NB4 (cell line): ENCODE results near the gene INTS3.

Source experiments
- MYC ChIP-seq: IDR thresholded peaks from 2 replicates; pipeline ENCODE4 v1.6.1; 2011; ENCODE audit warnings: low read depth, low read length
- POLR2A ChIP-seq: IDR thresholded peaks from 2 replicates; pipeline ENCODE4 v1.6.1; 2011; ENCODE audit warnings: mild to moderate bottlenecking; ENCODE audit not compliant: insufficient read length; ENCODE audit errors: extremely low read depth
- TF ChIP-seq, protein P1 (sequence below): IDR thresholded peaks from one replicate; pipeline ENCODE4 v1.5.1; 2012; ENCODE audit warnings: low read depth, low read length
- TF ChIP-seq, protein P2 (sequence below): IDR thresholded peaks from 2 replicates; pipeline ENCODE4 v1.6.1; 2011; ENCODE audit warnings: low read depth, low read length

DNA sequence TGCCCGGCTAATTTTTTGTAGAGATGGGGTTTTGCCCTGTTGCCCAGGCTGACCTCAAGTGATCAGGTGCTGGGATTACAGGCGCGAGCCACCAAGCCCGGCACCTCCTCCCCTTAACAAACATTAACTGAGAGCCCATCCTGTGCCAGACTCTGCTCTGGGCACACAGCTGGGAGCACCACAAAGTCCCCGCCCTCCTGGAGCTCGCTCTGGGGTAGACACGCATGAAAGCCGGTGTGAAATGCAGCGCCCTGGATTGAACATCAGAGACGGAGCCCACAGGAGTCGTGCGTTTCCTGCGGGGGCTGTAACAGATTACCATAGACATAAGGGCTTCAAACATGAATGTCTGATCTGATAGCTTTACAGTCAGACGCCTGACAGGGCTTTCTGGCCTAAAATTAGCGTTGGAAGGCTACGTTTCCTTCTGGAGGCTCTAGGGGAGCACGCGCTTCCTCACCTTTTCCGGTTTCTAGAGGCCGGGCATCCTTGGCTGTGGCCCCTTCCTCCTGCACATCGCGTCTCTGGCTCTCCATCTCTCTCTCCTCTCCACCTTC is 61.7 kb downstream of the INTS3 start:
- TF ChIP-seq, protein P1, sequence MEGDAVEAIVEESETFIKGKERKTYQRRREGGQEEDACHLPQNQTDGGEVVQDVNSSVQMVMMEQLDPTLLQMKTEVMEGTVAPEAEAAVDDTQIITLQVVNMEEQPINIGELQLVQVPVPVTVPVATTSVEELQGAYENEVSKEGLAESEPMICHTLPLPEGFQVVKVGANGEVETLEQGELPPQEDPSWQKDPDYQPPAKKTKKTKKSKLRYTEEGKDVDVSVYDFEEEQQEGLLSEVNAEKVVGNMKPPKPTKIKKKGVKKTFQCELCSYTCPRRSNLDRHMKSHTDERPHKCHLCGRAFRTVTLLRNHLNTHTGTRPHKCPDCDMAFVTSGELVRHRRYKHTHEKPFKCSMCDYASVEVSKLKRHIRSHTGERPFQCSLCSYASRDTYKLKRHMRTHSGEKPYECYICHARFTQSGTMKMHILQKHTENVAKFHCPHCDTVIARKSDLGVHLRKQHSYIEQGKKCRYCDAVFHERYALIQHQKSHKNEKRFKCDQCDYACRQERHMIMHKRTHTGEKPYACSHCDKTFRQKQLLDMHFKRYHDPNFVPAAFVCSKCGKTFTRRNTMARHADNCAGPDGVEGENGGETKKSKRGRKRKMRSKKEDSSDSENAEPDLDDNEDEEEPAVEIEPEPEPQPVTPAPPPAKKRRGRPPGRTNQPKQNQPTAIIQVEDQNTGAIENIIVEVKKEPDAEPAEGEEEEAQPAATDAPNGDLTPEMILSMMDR: no peak
- TF ChIP-seq POLR2A (no peak), MYC (no peak)
- TF ChIP-seq, protein P2, sequence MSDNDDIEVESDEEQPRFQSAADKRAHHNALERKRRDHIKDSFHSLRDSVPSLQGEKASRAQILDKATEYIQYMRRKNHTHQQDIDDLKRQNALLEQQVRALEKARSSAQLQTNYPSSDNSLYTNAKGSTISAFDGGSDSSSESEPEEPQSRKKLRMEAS: no peak
